ENCODE data around the gene PHTF2.
"Not testable (repeated sequence)": the region's sequence is repeated elsewhere in the genome, so short reads cannot be mapped to it uniquely, and the experiment has no call there.

Gene PHTF2

GRCh38 chr7:77999168-77999567 lies 200.6 kb downstream of the PHTF2 start:
- not testable (repeated sequence) for DNase-seq

GRCh38 chr7:78002021-78002420 lies 203.4 kb downstream of the PHTF2 start:
- DNase-seq: no peak

- DNase-seq: no peak
Observed at GRCh38 chr7:78002715-78003114, 204.1 kb downstream of the PHTF2 start.

- DNase-seq: no peak
Observed at GRCh38 chr7:78006063-78006755, 207.6 kb downstream of the PHTF2 start.
